ENCODE measurements around the gene ADAT1.

DNA sequence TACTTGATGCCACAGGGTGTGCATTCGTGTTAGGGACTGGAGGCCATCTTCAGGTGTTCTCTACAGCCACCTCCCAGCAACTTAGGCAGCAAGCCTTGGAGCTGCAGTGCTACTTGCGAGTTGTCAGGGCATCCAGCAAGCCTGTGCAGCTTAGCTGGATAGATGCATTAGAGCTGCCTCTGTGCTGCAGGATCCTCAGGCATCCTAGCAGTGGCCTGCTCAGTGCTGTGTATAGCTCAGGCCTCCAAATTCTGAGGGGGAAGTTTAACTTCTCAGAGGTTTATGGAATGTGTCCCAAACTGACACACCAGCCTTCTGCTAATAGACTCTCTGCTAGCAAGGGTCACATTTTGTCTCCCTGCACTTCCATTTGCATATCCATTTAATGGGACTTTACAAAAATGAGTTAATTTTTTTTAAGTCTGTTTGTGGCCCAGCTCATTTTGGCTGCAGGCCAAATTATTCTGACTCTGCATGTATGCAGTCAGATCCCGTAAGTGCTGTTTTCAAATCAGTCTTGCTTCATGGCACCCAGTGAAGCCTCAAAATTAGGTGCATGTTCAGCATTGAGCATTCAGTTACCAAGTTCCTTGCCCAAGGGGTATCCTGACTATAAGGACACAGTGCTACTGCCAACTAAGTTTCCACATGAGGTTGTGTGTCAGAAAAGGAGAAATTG, 50.1 kb downstream of the ADAT1 start:
- TF ChIP-seq YY1 (IDR thresholded peaks at IDR 0.05; ENCODE audit: insufficient read depth, insufficient read length): no peak
- no peak for TF ChIP-seq ZNF274 (IDR thresholded peaks at IDR 0.05; ENCODE audit: low read depth, low read length)
- no peak for TF ChIP-seq SUZ12 (IDR thresholded peaks at IDR 0.05; ENCODE audit: extremely low read depth, insufficient read depth, insufficient read length)
